Endothelial cell of umbilical vein (primary cell): ENCODE results near the gene MEF2C. TPM values are rescaled to one million over a fixed set of nuclear protein-coding genes. Genes with fewer than 3 reads are reported as not detected.
A peak's percentile ranks its signal among the peaks of the same experiment; 100 is the strongest.

Source experiments
- BruUV-seq: library from RNA; stranded (reverse); fragments of 400-500 nt; replicated peaks from 2 replicates; lab custom pipeline; 2021; lab: Mats Ljungman, UMichigan
- CTCF ChIA-PET: fragments of 300-600, 350-600 bp; sonication (Branson Sonifier 250); formaldehyde crosslinking; loops from one replicate; lab custom pipeline; 2021; ENCODE audit warnings: antibody characterized with exemption, inconsistent platforms; lab: Charles Lee
- POLR2A ChIA-PET: fragments of 300-600, 350-600 bp; sonication (Branson Sonifier 250); formaldehyde crosslinking; loops from one replicate; lab custom pipeline; 2021; ENCODE audit warnings: antibody characterized with exemption, inconsistent platforms; lab: Charles Lee
- DNase-seq: peaks from one replicate; pipeline ENCODE4 v3.0.0-alpha.2; 2011; ENCODE audit warnings: low read depth, low spot score
- FAIRE-seq: peaks from 2 replicates; lab custom pipeline; 2011; peaks lifted over from hg19 to GRCh38; lab: Jason Lieb, UNC
- H2AFZ ChIP-seq: 2 replicates; pipeline ENCODE4 v1.6.0; 2012; ENCODE audit warnings: low read depth, low read length, control low read depth, inconsistent platforms
- H3K27ac ChIP-seq: 2 replicates; pipeline ENCODE4 v1.5.1; 2011; ENCODE audit warnings: low read depth, mild to moderate bottlenecking, control low read depth, low read length, moderate library complexity; ENCODE audit not compliant: insufficient read depth
- H3K27me3 ChIP-seq, 2 experiments: 2 replicates each; pipeline versions ENCODE4 v1.6.0 to v1.6.1; 2011; ENCODE audit warnings: low read length in 2 of 2, mixed read lengths in 1 of 2; ENCODE audit not compliant: control insufficient read depth in 2 of 2, insufficient read depth in 2 of 2
- H3K36me3 ChIP-seq, 2 experiments: 2 replicates in 1 of 2; 3 replicates in 1 of 2; pipeline ENCODE4 v1.5.1; 2011; ENCODE audit warnings: low read length in 2 of 2, mild to moderate bottlenecking in 1 of 2, moderate library complexity in 1 of 2; ENCODE audit not compliant: control insufficient read depth in 2 of 2, insufficient read depth in 2 of 2; ENCODE audit errors: extremely low read depth in 1 of 2
- H3K4me1 ChIP-seq: 3 replicates; pipeline ENCODE4 v1.5.1; 2011; ENCODE audit warnings: mild to moderate bottlenecking, low read length; ENCODE audit not compliant: control insufficient read depth, insufficient read depth; ENCODE audit errors: extremely low read depth
- H3K4me2 ChIP-seq: 2 replicates; pipeline ENCODE4 v1.6.1; 2011; ENCODE audit warnings: low read length, control low read depth, mixed read lengths; ENCODE audit not compliant: insufficient read depth
- H3K4me3 ChIP-seq, 3 experiments: fragments of 200-600 bp in 1 of 3; sonication (generic), shearing (Covaris generic) in 1 of 3; replicated peaks in 1 of 3; 2 replicates each; pipeline ENCODE4 v1.5.1; 2011 to 2016; ENCODE audit warnings: control low read depth in 3 of 3, low read length in 3 of 3, mild to moderate bottlenecking in 2 of 3, inconsistent platforms in 1 of 3, low read depth in 1 of 3, moderate library complexity in 1 of 3; ENCODE audit not compliant: insufficient read depth in 1 of 3
- H3K79me2 ChIP-seq: 2 replicates; pipeline ENCODE4 v1.6.0; 2012; ENCODE audit warnings: low read length, inconsistent platforms; ENCODE audit not compliant: control insufficient read depth, insufficient read depth
- H3K9ac ChIP-seq: replicated peaks from 2 replicates; pipeline ENCODE3; 2011; ENCODE audit warnings: low read length, control low read depth; ENCODE audit not compliant: insufficient read depth; ENCODE audit errors: extremely low read depth
- H3K9me1 ChIP-seq: replicated peaks from 3 replicates; pipeline ENCODE4 v1.6.0; 2011; ENCODE audit warnings: mild to moderate bottlenecking, low read length; ENCODE audit not compliant: control insufficient read depth, insufficient read depth; ENCODE audit errors: extremely low read depth
- H3K9me3 ChIP-seq: replicated peaks from 2 replicates; pipeline ENCODE4 v1.5.1; 2012; ENCODE audit warnings: low read length, inconsistent platforms; ENCODE audit not compliant: control insufficient read depth, insufficient read depth
- H4K20me1 ChIP-seq: replicated peaks from 2 replicates; pipeline ENCODE3; 2011; ENCODE audit warnings: mild to moderate bottlenecking, low read length; ENCODE audit not compliant: control insufficient read depth, insufficient read depth; ENCODE audit errors: extremely low read depth
- EZH2 ChIP-seq: IDR thresholded peaks from 2 replicates; pipeline ENCODE4 v1.6.1; 2012; ENCODE audit warnings: borderline replicate concordance, low read depth, mild to moderate bottlenecking, moderate library complexity, low read length, inconsistent platforms; ENCODE audit not compliant: severe bottlenecking
- FOS ChIP-seq: IDR thresholded peaks from 2 replicates; pipeline ENCODE4 v1.6.1; 2011; ENCODE audit warnings: mild to moderate bottlenecking, low read length, moderate library complexity, borderline replicate concordance; ENCODE audit not compliant: insufficient read depth
- GATA2 ChIP-seq: IDR thresholded peaks from 2 replicates; pipeline ENCODE4 v1.7.0; 2011; ENCODE audit warnings: low read depth, mild to moderate bottlenecking, moderate library complexity, mixed read lengths, low read length; ENCODE audit not compliant: insufficient read length, insufficient read depth
- JUN ChIP-seq: IDR thresholded peaks from 2 replicates; pipeline ENCODE4 v1.6.1; 2011; ENCODE audit warnings: borderline replicate concordance, low read depth; ENCODE audit not compliant: insufficient read length, insufficient read depth
- MYC ChIP-seq: IDR thresholded peaks from one replicate; pipeline ENCODE4 v1.6.1; 2011; ENCODE audit warnings: mild to moderate bottlenecking, low read depth, low read length
- POLR2A ChIP-seq: IDR thresholded peaks from 2 replicates; pipeline ENCODE4 v1.6.1; 2012; ENCODE audit warnings: low read depth, mild to moderate bottlenecking, control low read depth, low read length
- POLR2AphosphoS5 ChIP-seq: IDR thresholded peaks from 2 replicates; pipeline ENCODE4 v1.6.1; 2012; ENCODE audit warnings: low read depth, mild to moderate bottlenecking, control low read depth, low read length, moderate library complexity; ENCODE audit not compliant: insufficient read depth
- dilution Hi-C: fragments of 300-500 bp; cut with MboI; formaldehyde crosslinking; loops from one replicate; pipeline ENCODE4 v1.15.0; 2019; ENCODE audit warnings: low sequenced_read_pairs; ENCODE audit not compliant: extremely low pct_ligation_motif_present
- intact Hi-C: fragments of 100-400 bp; cut with micrococcal nuclease; formaldehyde crosslinking; loops from one replicate; pipeline ENCODE4 v1.10.0; 2022
- polyA plus RNA-seq, 4 experiments: library from polyadenylated mRNA; depleted of rRNA in 3 of 4; stranded (reverse) in 3 of 4; unstranded in 1 of 4; fragments of >200 nt; gene quantifications; 2 replicates each; pipeline versions ENCODE4 v1.2.1 to v1.2.3, GENCODE V29; 2011 to 2012; ENCODE audit warnings: missing spikeins in 1 of 4
- total RNA-seq: library from RNA; stranded (reverse); gene quantifications from 2 replicates; pipeline ENCODE4 v1.2.3, GENCODE V29; 2021
- TF ChIP-seq, protein P1 (sequence below): IDR thresholded peaks from 2 replicates; pipeline ENCODE4 v1.6.1; 2011; ENCODE audit not compliant: insufficient read depth, insufficient read length
- TF ChIP-seq, protein P2 (sequence below), 2 donors: IDR thresholded peaks; 1 replicate in 1 of 2; 2 replicates in 1 of 2; pipeline ENCODE4 v1.5.1; 2011; ENCODE audit warnings: low read length in 2 of 2, mild to moderate bottlenecking in 2 of 2, moderate library complexity in 2 of 2, control low read depth in 1 of 2, inconsistent platforms in 1 of 2, low read depth in 1 of 2; ENCODE audit not compliant: insufficient read depth in 1 of 2; ENCODE audit errors: extremely low read depth in 1 of 2

The MEF2C gene
- total and polyA plus RNA-seq, 2 donors (not counting 3 experiments of a cell fraction or from before 2014, with no cell fraction given), result 21.2 to 67.7 TPM

DNA sequence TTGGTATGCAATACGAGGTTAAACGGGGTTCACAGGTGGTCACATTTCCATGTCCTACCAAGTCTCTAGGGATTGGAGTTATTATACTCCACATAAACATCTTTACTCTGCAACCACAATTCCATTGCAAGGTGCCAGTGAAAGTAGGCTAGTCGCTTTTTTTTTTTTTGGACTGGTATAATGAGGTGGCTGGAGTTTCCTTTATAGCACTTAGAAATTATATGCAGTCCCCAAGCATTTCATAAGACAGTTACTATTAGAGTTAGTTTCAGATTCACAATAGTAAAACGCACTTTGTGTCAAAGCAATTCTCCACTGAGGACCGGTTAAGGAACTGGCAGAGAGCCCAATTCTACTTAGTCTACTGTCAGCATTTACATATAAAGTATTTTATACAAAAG is 1.4 kb downstream of the MEF2C start:
- ChIA-PET POLR2A (no interaction called here), CTCF (interaction anchor here (1.1 to 7.8 kb wide), 2 partner anchors 57 to 154 kb away, joined by 5 to 164 read pairs; no protein-coding TSS in a partner anchor)
- Histone ChIP-seq H3K9me1 (no peaks in the 10 kb centered on the region), H3K27ac (peak overlapping the region; percentile 95), H3K27me3 (no peaks in the 10 kb centered on the region), H3K9ac (peak overlapping the region; percentile 97), H3K4me2 (peak overlapping the region; percentile 99), H3K9me3 (no peaks in the 10 kb centered on the region), H3K36me3 (no peaks in the 10 kb centered on the region), H4K20me1 (no peaks in the 10 kb centered on the region), H3K79me2 (peaks cover 48% of the 10 kb centered on the region), H2AFZ (no peak overlapping the region), H3K4me3 (peak overlapping the region; percentile 79 to 100 (median 100)), H3K4me1 (peaks cover 40% of the 10 kb centered on the region)
- intact Hi-C loops (loop anchor here (10.0 kb wide), 1 partner anchor 353 kb away; no protein-coding TSS in a partner anchor), dilution Hi-C loops (no loop called here)
- no TSS peak for BruUV-seq
- TF ChIP-seq, protein P1, sequence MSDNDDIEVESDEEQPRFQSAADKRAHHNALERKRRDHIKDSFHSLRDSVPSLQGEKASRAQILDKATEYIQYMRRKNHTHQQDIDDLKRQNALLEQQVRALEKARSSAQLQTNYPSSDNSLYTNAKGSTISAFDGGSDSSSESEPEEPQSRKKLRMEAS, result no peak
- TF ChIP-seq POLR2AphosphoS5 (no peak), POLR2A (no peak), EZH2 (no peak), JUN (no peak), MYC (no peak), GATA2 (no peak), FOS (no peak)
- TF ChIP-seq, protein P2, sequence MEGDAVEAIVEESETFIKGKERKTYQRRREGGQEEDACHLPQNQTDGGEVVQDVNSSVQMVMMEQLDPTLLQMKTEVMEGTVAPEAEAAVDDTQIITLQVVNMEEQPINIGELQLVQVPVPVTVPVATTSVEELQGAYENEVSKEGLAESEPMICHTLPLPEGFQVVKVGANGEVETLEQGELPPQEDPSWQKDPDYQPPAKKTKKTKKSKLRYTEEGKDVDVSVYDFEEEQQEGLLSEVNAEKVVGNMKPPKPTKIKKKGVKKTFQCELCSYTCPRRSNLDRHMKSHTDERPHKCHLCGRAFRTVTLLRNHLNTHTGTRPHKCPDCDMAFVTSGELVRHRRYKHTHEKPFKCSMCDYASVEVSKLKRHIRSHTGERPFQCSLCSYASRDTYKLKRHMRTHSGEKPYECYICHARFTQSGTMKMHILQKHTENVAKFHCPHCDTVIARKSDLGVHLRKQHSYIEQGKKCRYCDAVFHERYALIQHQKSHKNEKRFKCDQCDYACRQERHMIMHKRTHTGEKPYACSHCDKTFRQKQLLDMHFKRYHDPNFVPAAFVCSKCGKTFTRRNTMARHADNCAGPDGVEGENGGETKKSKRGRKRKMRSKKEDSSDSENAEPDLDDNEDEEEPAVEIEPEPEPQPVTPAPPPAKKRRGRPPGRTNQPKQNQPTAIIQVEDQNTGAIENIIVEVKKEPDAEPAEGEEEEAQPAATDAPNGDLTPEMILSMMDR (IDR thresholded peaks at IDR 0.05; ENCODE audit: extremely low read depth in 1 of 2, insufficient read depth in 1 of 2, low read depth in 1 of 2, low read length in 2 of 2), result no peak
- FAIRE-seq (no peak), DNase-seq (peak; percentile 67)
